GM19351 (cell line): Measurements from ENCODE around the gene THSD4.

Source experiments
- ATAC-seq: cut with Tn5 transposase; IDR thresholded peaks from one replicate; pipeline ENCODE4 v1.9.1; 2021; ENCODE audit warnings: mild to moderate bottlenecking, moderate library complexity; ENCODE audit not compliant: unreplicated experiment

Gene THSD4

DNA sequence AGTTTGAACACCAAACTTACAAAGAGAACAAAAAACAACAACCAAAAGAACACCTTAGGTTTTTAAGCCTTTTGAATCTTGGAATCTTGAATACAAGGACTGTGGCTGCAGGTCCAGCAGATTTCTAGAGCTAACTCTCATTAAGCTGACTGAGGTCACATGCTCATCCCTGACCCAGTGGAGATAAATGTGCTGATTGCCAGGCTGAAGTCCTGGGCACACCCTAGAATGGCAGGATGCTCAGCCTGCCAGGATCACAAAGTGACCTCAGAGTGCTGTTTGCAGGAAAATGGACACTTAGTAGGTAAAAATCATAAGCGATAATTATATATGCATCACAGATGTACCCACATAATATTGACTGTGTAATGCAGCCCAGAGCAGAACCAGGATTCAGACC is 449.7 kb downstream of the THSD4 start:
- no peak for ATAC-seq

GRCh38 chr15:71565631-71566160 is 450.4 kb downstream of the THSD4 start:
- no peak for ATAC-seq

- no peak for ATAC-seq
These were observed 451.0 kb downstream of the THSD4 start for GRCh38 chr15:71566226-71566625.

DNA sequence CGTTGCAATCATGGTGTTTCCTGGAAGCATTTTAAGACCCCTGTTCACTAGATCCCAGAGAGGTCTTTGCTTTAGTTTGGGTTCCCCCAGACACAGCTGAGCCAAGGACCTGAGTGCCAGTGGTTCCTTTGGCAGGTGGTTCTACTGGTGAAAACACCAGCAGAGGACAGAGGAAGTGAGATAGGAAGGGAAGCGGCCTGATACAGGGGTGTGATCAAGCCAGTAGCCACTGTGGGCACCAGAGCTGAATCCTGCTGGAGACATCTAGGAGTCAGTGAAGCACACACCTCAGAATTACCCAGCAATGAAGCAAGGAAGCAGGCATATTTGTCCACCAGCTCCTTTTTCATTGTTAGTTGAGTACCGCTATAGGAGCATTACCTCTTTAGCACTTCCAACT is 451.9 kb downstream of the THSD4 start:
- no peak for ATAC-seq

GRCh38 chr15:71568227-71568626 is 453.0 kb downstream of the THSD4 start:
- ATAC-seq = no peak

- no peak for ATAC-seq
These were observed 455.5 kb downstream of the THSD4 start for GRCh38 chr15:71570736-71571135.

DNA sequence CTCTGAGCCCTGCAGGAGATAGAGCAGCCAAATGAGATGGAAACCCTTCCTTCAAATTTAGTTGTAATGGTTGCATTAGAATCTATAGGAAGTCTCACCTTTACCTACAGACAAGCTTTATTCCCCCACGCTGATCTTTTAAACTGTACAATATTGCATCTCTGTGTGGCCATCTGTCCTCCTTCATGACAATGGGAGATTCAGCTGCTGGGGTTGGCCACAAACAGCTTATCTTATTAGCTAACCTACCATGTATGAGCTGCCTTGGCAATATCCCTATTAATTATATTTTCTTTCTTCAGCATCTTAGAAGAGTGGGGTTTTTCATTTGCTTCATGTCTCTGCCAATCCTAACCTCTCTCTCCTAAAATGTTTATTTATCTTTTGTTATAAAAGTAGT is 456.4 kb downstream of the THSD4 start:
- no peak for ATAC-seq

- no peak for ATAC-seq
These were observed 457.3 kb downstream of the THSD4 start for GRCh38 chr15:71572452-71573053.

DNA sequence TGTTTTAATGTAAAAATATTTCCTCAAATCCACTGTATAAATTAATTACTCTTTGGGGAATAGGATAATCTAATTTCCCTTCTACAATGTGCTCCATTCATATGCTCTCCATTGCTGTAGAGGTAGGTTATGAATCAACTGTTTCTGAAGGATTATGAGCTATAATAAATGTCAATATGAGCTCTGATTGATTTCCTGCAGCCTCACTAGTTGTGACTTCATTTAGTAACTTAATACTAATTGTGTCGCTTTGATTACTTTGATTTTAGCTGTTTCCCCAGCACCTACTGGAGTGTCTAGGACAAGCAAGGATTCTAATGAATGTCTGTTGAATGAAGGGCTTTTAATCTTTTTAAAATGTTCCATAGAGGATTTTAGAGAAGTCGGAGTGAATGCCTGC is 458.3 kb downstream of the THSD4 start:
- ATAC-seq = no peak

DNA sequence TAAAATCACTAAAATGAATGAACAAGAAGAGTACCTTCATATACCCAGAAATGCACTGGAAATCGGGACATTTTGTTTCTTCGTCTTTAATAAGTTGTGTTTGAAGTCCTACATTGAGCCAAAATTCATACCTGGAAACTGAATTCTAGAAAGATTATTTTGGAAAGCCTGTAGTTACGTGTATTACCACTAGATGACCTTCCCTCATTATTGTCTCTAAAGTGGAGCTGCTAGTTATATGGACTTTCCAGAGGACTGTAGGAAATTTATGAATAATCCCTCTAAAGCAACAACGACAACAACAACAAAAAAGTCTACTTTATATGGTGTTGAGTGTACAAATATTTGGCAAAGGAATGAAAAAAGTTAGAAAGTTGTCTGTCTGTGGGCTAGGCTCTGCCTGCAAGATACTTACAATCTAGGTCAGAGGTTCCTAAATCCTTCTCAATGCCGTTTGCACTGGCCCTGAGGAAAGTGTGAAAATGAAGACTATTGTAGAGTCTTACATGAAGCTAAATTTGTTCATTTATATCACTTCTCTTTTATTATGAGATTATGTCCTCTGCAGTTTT is 460.3 kb downstream of the THSD4 start:
- ATAC-seq = no peak

GRCh38 chr15:71577071-71577470 is 461.8 kb downstream of the THSD4 start:
- no peak for ATAC-seq

DNA sequence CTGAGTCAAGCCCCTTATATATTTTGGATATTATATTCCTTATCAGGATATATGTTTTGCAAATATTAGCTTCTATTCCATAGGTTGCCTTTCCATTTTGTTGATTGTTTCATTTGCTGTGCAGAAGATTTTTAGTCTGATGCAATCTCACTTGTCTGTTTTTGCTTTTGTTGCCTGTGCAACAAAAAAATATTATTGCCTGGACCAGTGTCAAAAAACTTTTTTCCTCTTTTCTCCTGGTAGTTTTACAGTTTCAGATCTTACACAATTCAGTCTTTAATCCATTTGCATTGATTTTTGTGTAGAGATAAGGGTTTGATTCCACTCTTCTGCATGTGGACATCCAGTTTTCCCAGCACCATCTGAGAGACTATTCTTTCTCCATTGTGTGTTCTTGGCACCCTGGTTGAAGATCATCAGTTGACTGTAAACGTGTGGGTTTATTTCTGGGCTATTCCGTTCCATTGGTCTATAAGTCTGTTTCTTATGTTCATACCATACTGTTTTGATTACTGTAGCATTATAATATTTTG is 466.2 kb downstream of the THSD4 start:
- no peak for ATAC-seq

- no peak for ATAC-seq
These were observed 469.9 kb downstream of the THSD4 start for GRCh38 chr15:71585159-71585558.

GRCh38 chr15:71586463-71586862 is 471.2 kb downstream of the THSD4 start:
- no peak for ATAC-seq

DNA sequence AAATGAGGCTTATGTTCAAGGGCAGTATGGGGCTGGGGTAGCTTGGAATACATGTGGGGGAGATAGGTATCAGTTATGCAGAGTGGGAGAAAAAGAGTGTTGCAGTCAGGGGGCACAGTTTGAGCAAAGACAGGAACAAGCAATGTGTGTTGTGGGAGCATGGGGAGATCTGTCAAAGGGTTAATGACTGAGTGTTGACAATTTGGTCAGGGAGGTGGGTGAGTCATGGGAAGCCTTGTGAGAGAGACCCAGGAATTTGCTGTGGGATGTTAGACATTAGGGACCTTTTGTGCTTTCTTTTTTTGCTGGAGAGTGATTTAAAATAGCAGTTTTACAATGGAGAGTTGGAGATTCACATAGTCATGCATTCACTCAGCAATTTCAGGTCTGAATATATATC is 473.5 kb downstream of the THSD4 start:
- ATAC-seq = no peak

GRCh38 chr15:71591057-71591456 is 475.8 kb downstream of the THSD4 start:
- no peak for ATAC-seq

DNA sequence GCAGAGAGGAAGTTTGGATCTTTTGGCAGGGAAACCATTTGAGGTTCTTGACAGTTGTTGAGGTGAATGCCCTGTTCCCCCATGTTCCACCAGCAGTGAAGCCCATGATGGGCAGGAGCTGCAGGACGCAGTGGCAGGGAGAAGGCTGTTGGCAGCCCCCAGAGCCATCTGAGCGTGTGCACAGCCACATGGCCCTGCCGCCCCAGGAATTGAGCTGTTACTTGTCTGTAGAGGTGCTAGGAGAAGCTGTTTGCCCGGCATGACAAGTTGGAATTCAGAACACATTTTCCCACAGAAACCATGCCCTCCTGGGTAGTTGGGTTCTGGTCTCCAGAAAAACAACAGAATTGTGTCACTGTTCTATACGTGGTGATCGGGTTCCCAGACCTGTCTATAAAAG is 476.9 kb downstream of the THSD4 start:
- no peak for ATAC-seq

DNA sequence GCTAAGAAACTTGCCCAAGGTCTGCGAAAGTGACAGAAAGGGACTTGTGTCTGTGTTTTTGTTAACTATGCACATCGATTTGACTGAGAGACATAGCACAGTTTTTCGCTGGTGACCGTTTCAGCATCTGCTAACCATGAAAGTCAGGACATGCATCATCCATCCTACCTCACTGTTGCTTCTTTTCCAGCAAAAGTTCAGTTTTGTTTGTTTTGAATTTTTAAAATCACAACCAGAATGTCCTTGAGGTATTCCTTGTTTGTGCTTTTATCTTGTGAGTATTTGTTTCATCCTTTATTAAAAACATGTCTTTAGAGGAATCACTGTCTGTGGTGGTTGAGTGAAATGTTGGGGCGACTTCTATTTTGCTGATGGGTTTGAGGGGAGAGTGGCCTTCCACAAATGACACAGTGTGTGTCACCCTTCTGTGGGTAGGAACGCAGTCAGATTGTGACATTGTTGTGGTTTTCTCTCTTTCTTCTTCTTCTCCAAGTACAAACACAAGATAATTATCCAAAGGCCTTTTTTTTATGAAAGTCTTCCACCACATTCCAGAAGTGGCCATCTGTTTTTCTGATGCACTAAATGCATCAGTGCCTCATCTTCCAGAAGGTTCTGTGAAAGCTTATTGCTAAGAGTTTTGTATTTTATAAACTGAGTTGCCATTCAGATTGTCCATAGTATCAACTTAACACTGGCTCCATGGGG is 480.7 kb downstream of the THSD4 start:
- ATAC-seq = no peak

DNA sequence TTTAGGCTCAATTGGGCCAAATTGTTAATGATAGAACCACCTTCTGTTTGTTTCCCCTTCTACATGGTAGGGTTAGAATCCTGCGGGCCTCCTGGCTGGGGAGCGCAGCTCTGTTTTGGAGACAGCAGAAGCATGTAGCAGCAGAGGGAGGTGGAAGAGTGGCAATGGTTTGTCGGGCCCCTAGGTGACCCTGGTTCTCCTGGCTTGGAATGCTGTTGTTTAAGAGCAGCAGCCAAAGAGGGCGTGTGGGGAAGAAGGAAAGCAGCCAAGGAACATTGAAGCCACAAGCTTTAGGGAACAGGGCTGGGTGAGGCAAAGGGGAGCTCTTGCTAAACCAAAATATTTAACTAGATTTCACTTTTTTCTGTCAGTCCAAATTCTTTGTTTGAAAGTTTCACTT is 481.4 kb downstream of the THSD4 start:
- ATAC-seq = no peak

GRCh38 chr15:71597126-71597525 is 481.9 kb downstream of the THSD4 start:
- no peak for ATAC-seq

DNA sequence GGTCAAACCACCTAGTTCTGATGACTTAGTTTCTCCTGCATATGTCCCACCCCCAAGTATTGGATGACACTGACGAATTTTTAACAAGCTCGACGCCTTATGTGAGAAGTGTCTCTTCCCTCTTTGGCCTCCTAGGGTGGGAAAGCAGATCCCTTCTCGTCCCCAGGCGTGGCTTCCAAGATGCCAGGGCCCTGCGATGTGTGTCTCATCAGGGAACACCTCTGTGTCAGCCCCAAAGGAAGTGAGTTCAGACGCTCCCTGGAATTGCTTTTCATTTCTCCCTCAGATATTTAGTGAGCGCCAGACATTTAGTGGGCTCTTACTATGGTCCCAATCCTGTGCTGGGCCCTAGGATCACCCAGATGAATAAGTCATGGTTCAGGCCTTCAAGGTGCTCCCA is 482.4 kb downstream of the THSD4 start:
- ATAC-seq = no peak

DNA sequence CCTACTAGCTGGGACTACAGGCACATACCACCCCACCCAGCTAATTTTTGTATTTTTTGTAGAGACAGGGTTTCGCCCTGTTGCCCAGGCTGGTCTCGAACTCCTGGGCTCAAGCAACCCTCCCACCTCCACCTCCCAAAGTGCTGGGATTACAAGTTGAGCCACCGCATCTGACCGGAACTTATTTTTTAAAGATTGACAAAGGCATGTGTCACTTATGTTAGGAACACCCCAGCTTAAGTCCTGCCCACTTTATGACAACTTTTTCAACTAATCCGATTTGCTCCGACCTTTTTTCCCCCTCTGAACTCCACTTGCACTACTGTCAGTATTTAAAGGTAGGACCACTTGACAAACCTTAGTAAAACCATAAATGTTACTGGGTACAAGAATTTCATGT is 483.5 kb downstream of the THSD4 start:
- ATAC-seq = no peak
